A549 (cell line): ENCODE results near the gene RTBDN. TPM values are rescaled to one million over a fixed set of nuclear protein-coding genes. Genes with fewer than 3 reads are reported as not detected.
"Not testable (repeated sequence)": the region's sequence is repeated elsewhere in the genome, so short reads cannot be mapped to it uniquely, and the experiment has no call there.

Experiments used
- ATAC-seq, 2 experiments: fragments of 200-7000 bp in 1 of 2; fragments of >200 bp in 1 of 2; cut with Nextera tagmentation in 1 of 2; cut with Tn5 transposase in 1 of 2; 3 replicates each; pipeline versions ENCODE4 v1.8.0 to v1.9.1; 2018 to 2020; ENCODE audit warnings: mild to moderate bottlenecking in 1 of 2, moderate library complexity in 1 of 2
- CTCF ChIA-PET: fragments of 300-600 bp; sonication (Branson Sonifier 250); formaldehyde crosslinking; extraction: SDS; loops from one replicate; lab custom pipeline; 2021; ENCODE audit warnings: antibody characterized with exemption, inconsistent platforms; lab: Yijun Ruan, JAX
- POLR2A ChIA-PET: fragments of 350-600 bp; formaldehyde crosslinking; extraction: SDS; loops from one replicate; lab custom pipeline; 2021; ENCODE audit warnings: antibody characterized with exemption, inconsistent platforms; lab: Yijun Ruan, JAX
- DNase-seq, 2 experiments: peaks; one replicate each; pipeline versions ENCODE4 v3.0.0 to v3.0.0-alpha.2; 2011 to 2016; ENCODE audit warnings: low read depth in 1 of 2, low spot score in 1 of 2
- FAIRE-seq: peaks from 2 replicates; lab custom pipeline; 2011; peaks lifted over from hg19 to GRCh38; lab: Jason Lieb, UNC
- H3K27ac ChIP-seq, 2 experiments: fragments of >200 bp; sonication (Bioruptor Twin); formaldehyde crosslinking; 3 replicates each; pipeline ENCODE4 v1.5.1; 2016 to 2017
- H3K4me1 ChIP-seq: fragments of >200 bp; sonication (Bioruptor Twin); formaldehyde crosslinking; 3 replicates; pipeline ENCODE4 v1.6.1; 2016
- H3K4me2 ChIP-seq: fragments of >200 bp; sonication (Bioruptor Twin); formaldehyde crosslinking; 3 replicates; pipeline ENCODE4 v1.6.1; 2016
- H3K4me3 ChIP-seq: fragments of >200 bp; sonication (Bioruptor Twin); formaldehyde crosslinking; 3 replicates; pipeline ENCODE4 v1.5.1; 2016
- H3K9me3 ChIP-seq: fragments of >200 bp; sonication (Bioruptor Twin); formaldehyde crosslinking; 3 replicates; pipeline ENCODE4 v1.6.1; 2016
- CBX8 ChIP-seq: fragments of 200-600 bp; sonication (generic); IDR thresholded peaks from 2 replicates; pipeline ENCODE4 v1.6.1; 2016
- CEBPB ChIP-seq, 2 experiments: fragments of >200 bp in 1 of 2; sonication (Bioruptor Twin) in 1 of 2; formaldehyde crosslinking in 1 of 2; IDR thresholded peaks; 2 replicates each; pipeline ENCODE4 v1.6.1; 2012 to 2016
- CHD4 ChIP-seq: fragments of 200-600 bp; sonication (generic); IDR thresholded peaks from 2 replicates; pipeline ENCODE4 v1.6.1; 2016; ENCODE audit warnings: antibody characterized with exemption, mild to moderate bottlenecking, borderline replicate concordance
- FOXS1 ChIP-seq: fragments of 250-450 bp; sonication (Bioruptor Pico); IDR thresholded peaks from 2 replicates; pipeline ENCODE4 v1.5.0; 2020; ENCODE audit warnings: mild to moderate bottlenecking, moderate library complexity
- HOXB5 ChIP-seq: fragments of 250-450 bp; sonication (Bioruptor Pico); IDR thresholded peaks from 2 replicates; pipeline ENCODE4 v1.5.0; 2020; ENCODE audit warnings: mild to moderate bottlenecking, moderate library complexity
- MAFK ChIP-seq: fragments of 450-650 bp; IDR thresholded peaks from 2 replicates; pipeline ENCODE4 v1.6.1; 2014; ENCODE audit not compliant: partially characterized antibody
- NPAS2 ChIP-seq: fragments of 250-450 bp; sonication (Bioruptor Pico); IDR thresholded peaks from 2 replicates; pipeline ENCODE4 v1.8.0; 2022; ENCODE audit warnings: mild to moderate bottlenecking, moderate library complexity, borderline replicate concordance
- RCOR1 ChIP-seq: fragments of 150-350 bp; IDR thresholded peaks from 2 replicates; pipeline ENCODE4 v1.6.1; 2014; ENCODE audit warnings: antibody characterized with exemption, low read length, low read depth
- RNF2 ChIP-seq: fragments of 200-600 bp; sonication (generic); IDR thresholded peaks from 2 replicates; pipeline ENCODE4 v1.6.1; 2016; ENCODE audit warnings: low read depth, mild to moderate bottlenecking, antibody characterized with exemption, moderate library complexity, borderline replicate concordance
- WGBS: methylation state at CpG from one replicate; pipeline ENCODE4 v1.1.6; 2017; ENCODE audit errors: missing lambda C conversion rate; 5-methylcytosine and 5-hydroxymethylcytosine counted together
- polyA plus RNA-seq, 4 experiments: library from polyadenylated mRNA; depleted of rRNA in 3 of 4; stranded (reverse); fragments of >200 nt; fragmentation: RNase III in 1 of 4; extraction: RNeasy Plus Mini Kit Qiagen cat#74134 plus additional on column Dnase treatment in 1 of 4; gene quantifications; 2 replicates in 3 of 4; 3 replicates in 1 of 4; pipeline ENCODE4 v1.2.3, GENCODE V29; 2011 to 2017
- TF ChIP-seq, protein P1 (sequence below): fragments of >200 bp; sonication (Bioruptor Twin); formaldehyde crosslinking; IDR thresholded peaks from 3 replicates; pipeline ENCODE4 v1.5.1; 2016
- TF ChIP-seq, protein P2 (sequence below): IDR thresholded peaks from 2 replicates; pipeline ENCODE4 v1.6.1; 2012
- TF ChIP-seq, protein P3 (sequence below): fragments of 150-350 bp; IDR thresholded peaks from 2 replicates; pipeline ENCODE4 v1.6.1; 2014; ENCODE audit warnings: low read depth, mild to moderate bottlenecking, low read length

RTBDN gene
- polyA plus RNA-seq, 2 of the 4 experiments (the other 2 are of a cell fraction): 0.09 to 0.25 TPM

DNA sequence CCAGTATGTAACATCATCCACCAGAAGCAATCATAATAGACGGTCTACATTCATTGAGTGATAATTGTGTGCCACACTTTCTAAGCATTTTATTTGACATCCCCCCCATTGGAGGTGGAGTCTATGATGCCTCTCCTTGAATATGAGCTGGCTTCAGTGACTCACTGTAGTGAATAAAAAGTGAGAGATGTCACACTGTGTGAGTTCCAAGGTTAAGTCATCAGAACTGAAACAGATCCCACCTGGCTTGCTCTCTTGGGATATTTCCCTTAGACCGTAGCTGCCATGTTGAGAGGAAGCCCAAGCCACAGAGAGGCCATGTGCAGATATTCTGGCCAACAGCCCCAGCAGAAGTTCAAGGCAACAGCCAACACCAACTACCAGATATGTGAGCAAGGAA, 12.6 kb downstream of the RTBDN start (continued):
- TF ChIP-seq, protein P1, sequence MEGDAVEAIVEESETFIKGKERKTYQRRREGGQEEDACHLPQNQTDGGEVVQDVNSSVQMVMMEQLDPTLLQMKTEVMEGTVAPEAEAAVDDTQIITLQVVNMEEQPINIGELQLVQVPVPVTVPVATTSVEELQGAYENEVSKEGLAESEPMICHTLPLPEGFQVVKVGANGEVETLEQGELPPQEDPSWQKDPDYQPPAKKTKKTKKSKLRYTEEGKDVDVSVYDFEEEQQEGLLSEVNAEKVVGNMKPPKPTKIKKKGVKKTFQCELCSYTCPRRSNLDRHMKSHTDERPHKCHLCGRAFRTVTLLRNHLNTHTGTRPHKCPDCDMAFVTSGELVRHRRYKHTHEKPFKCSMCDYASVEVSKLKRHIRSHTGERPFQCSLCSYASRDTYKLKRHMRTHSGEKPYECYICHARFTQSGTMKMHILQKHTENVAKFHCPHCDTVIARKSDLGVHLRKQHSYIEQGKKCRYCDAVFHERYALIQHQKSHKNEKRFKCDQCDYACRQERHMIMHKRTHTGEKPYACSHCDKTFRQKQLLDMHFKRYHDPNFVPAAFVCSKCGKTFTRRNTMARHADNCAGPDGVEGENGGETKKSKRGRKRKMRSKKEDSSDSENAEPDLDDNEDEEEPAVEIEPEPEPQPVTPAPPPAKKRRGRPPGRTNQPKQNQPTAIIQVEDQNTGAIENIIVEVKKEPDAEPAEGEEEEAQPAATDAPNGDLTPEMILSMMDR: no peak
- TF ChIP-seq, protein P2, sequence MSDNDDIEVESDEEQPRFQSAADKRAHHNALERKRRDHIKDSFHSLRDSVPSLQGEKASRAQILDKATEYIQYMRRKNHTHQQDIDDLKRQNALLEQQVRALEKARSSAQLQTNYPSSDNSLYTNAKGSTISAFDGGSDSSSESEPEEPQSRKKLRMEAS: no peak

DNA sequence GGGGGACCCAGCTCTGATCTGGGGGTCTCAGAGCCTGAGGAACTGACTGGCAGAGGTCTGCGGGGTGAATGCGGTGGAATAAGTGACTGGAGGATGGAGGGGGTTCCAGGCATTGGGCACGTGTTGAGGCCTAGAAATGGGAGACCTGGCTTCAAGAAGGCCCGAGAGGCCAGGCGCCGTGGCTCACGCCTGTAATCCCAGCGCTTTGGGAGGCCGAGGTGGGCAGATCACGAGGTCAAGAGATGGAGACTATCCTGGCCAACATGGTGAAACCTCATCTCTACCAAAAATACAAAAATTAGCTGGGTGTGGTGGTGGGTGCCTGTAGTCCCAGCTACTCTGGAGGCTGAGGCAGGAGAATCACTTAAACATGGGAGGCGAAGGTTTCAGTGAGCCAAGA, 16.6 kb downstream of the RTBDN start:
- not testable (repeated sequence) for H3K27ac ChIP-seq, DNase-seq, ATAC-seq, FAIRE-seq, H3K9me3 ChIP-seq, H3K4me3 ChIP-seq, H3K4me2 ChIP-seq, H3K4me1 ChIP-seq
- 94% methylated on average over 11 of the region's 11 CpGs for WGBS
- CTCF ChIA-PET: interaction anchor here (0.7 to 3.6 kb wide), 5 partner anchors 12 to 121 kb away, joined by 3 to 11 read pairs (median 4); partner anchors contain the start of gene FBXW9
- POLR2A ChIA-PET: interaction anchor here (0.6 kb wide), 1 partner anchor 115 kb away, joined by 4 read pairs; no protein-coding TSS in a partner anchor

DNA sequence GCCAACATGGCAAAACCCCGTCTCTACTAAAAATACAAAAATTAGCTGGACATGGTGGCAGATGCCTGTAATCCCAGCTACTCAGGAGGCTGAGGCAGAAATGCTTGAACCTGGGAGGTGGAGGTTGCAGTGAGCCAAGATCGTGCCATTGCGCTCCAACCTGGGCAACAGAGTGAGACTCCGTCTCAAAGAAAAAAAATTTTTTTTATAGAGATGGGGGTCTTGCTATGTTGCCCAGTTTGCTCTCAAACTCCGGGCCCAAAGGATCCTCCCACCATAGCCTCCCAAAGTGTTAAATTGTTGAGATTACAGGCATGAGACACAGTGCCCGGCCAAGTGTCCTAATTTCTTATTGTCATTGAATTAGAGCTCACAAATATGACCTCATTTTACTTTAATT, 17.2 kb downstream of the RTBDN start:
- POLR2A ChIA-PET, FAIRE-seq: not testable (repeated sequence)
- CTCF ChIA-PET: interaction anchor here (0.6 to 3.6 kb wide), 4 partner anchors 21 to 68 kb away, joined by 4 to 11 read pairs (median 7); no protein-coding TSS in a partner anchor

DNA sequence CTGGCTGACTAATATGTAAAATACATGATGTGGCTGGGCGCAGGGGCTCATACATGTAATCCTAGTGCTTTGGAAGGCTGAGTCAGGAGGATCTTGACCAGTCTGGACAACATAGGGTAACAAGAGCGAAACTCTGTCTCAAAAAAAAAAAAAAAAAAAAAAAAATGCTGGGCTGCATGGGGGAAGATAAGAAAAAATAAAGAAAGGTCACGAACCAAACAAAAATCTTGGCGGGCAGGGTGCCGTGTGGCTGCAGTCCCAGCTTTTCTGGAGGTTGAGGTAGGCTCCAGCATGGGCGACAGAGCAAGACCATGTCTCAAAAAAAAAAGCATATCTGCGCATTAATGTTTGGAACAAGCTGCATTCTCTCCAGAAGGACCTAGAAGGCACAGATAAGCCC, 19.3 kb downstream of the RTBDN start:
- POLR2A ChIA-PET: no interaction called here
- no peak for ATAC-seq
- H3K4me1 ChIP-seq: no peaks in the 10 kb centered on the region
- 88% methylated on average over 7 of the region's 7 CpGs for WGBS
- DNase-seq: no peak
- no peak overlapping the region for H3K27ac ChIP-seq
- no peak for TF ChIP-seq CBX8
- TF ChIP-seq RCOR1: no peak
- no peak for TF ChIP-seq MAFK
- TF ChIP-seq CHD4: no peak
- no peak for TF ChIP-seq HOXB5 (CRISPR knock-in tag)
- TF ChIP-seq, protein P3, sequence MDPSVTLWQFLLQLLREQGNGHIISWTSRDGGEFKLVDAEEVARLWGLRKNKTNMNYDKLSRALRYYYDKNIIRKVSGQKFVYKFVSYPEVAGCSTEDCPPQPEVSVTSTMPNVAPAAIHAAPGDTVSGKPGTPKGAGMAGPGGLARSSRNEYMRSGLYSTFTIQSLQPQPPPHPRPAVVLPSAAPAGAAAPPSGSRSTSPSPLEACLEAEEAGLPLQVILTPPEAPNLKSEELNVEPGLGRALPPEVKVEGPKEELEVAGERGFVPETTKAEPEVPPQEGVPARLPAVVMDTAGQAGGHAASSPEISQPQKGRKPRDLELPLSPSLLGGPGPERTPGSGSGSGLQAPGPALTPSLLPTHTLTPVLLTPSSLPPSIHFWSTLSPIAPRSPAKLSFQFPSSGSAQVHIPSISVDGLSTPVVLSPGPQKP: no peak
- TF ChIP-seq FOXS1 (CRISPR knock-in tag): no peak
- no peak for TF ChIP-seq NPAS2
- TF ChIP-seq RNF2: no peak
- TF ChIP-seq CEBPB (IDR thresholded peaks at IDR 0.05): no peak
- H3K4me2 ChIP-seq: no peak overlapping the region
- no peak for FAIRE-seq
- H3K9me3 ChIP-seq: no peaks in the 10 kb centered on the region
- CTCF ChIA-PET: interaction anchor here (0.6 to 1.9 kb wide), 7 partner anchors 9 to 58 kb away, joined by 3 to 10 read pairs (median 5); partner anchors contain the start of gene RNASEH2A
- no peak overlapping the region for H3K4me3 ChIP-seq

More for the DNA sequence above, 17.2 kb downstream of the RTBDN start:
- not testable (repeated sequence) for H3K9me3 ChIP-seq, DNase-seq, H3K4me2 ChIP-seq, H3K4me3 ChIP-seq, H3K27ac ChIP-seq, H3K4me1 ChIP-seq, ATAC-seq
- WGBS: 91% methylated on average over 6 of the region's 6 CpGs
